MV-4-11 (cell line): Measurements from ENCODE around the gene RNF141.

Experiments used
- DNase-seq: peaks from one replicate; lab custom pipeline; 2025; lab: John Stamatoyannopoulos, UW

The RNF141 gene

GRCh38 chr11:10561043-10561818 lies 20.2 kb upstream of the RNF141 start:
- no peak for DNase-seq

GRCh38 chr11:10558288-10558687 lies 17.3 kb upstream of the RNF141 start:
- no peak for DNase-seq

- no peak for DNase-seq
Measured at GRCh38 chr11:10556590-10556989, 15.6 kb upstream of the RNF141 start.

GRCh38 chr11:10551845-10552352 lies 10.9 kb upstream of the RNF141 start:
- no peak for DNase-seq

GRCh38 chr11:10551290-10551592 lies 10.3 kb upstream of the RNF141 start:
- DNase-seq: no peak

- DNase-seq: no peak
Measured at GRCh38 chr11:10550503-10551289, 9.7 kb upstream of the RNF141 start.

- peak; percentile 52 for DNase-seq
Measured at GRCh38 chr11:10544491-10545465, 3.8 kb upstream of the RNF141 start.

GRCh38 chr11:10543782-10544181 lies 2.8 kb upstream of the RNF141 start:
- DNase-seq: no peak

GRCh38 chr11:10542776-10543175 lies 1.8 kb upstream of the RNF141 start:
- DNase-seq: no peak

- no peak for DNase-seq
Measured at GRCh38 chr11:10541561-10541930, 559 bp upstream of the RNF141 start.

GRCh38 chr11:10540546-10540914 lies 457 bp downstream of the RNF141 start:
- no peak for DNase-seq

GRCh38 chr11:10539339-10539738 lies 1.6 kb downstream of the RNF141 start:
- DNase-seq: no peak

GRCh38 chr11:10538924-10539323 lies 2.1 kb downstream of the RNF141 start:
- DNase-seq: no peak

- DNase-seq: no peak
Measured at GRCh38 chr11:10537600-10537999, 3.4 kb downstream of the RNF141 start.

- DNase-seq: no peak
Measured at GRCh38 chr11:10534316-10534715, 6.7 kb downstream of the RNF141 start.

- no peak for DNase-seq
Measured at GRCh38 chr11:10533323-10533722, 7.7 kb downstream of the RNF141 start.

- no peak for DNase-seq
Measured at GRCh38 chr11:10532526-10532925, 8.5 kb downstream of the RNF141 start.

- no peak for DNase-seq
Measured at GRCh38 chr11:10529279-10529678, 11.7 kb downstream of the RNF141 start.

- no peak for DNase-seq
Measured at GRCh38 chr11:10528121-10528520, 12.9 kb downstream of the RNF141 start.

GRCh38 chr11:10526974-10527918 lies 13.7 kb downstream of the RNF141 start:
- DNase-seq: no peak

GRCh38 chr11:10524471-10524870 lies 16.5 kb downstream of the RNF141 start:
- no peak for DNase-seq
